GM10847 (cell line): ENCODE measurements around the gene CARD14.
A peak's percentile ranks its signal among the peaks of the same experiment; 100 is the strongest.

Source experiments
- POLR2A ChIP-seq: IDR thresholded peaks from 2 replicates; pipeline ENCODE4 v1.6.1; 2011; ENCODE audit not compliant: insufficient read length; ENCODE audit errors: extremely low read depth

Gene CARD14

GRCh38 chr17:80142929-80143328 is 26.9 kb upstream of the CARD14 start:
- no peak for TF ChIP-seq POLR2A

DNA sequence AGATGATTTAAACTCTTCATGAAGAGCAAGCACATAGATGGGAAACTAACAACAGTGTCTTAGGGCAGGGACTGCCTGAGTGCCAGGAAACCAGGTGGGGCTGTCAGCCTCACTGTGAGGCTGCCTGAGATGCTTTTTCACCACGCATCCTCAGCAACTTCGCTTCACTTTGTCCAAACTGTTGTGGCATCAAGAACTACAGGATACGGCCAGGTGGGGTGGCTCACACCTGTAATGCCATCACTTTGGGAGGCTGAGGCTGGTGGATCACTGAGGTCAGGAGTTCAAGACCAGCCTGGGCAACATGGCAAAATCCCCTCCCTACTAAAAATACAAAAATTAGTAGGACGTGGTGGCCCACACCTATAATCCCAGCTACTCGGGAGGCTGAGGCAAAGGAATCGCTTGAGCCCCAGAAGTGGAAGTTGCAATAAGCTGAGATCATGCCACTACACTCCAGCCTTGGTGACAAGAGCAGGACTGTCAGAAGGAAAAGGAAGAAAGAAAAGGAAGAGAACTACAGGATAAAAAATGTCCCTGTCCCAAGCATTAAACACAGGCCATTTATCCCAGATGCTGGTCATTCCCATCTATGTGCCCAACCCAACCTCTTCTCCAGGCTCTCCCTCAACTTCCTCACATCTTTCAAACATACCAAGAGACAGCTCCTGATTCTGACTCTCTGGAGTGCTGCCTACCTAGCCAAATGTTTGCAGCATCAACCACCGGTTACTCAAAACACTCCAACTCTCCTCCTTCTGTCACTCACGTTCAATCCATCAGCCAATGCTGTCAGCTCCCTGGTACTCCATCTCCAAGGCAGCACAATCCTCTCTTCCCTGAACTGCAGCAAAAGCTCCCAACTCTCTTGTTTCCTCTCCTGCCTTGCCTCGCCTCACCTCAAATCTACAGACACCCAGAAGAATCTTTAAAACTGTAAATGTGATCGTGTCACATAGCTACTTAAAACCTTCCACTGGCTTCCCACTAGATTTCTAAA is 24.5 kb upstream of the CARD14 start:
- no peak for TF ChIP-seq POLR2A

- no peak for TF ChIP-seq POLR2A
Observed at GRCh38 chr17:80146121-80147034, 23.5 kb upstream of the CARD14 start.

GRCh38 chr17:80147035-80147822 is 22.6 kb upstream of the CARD14 start, which contains the start of gene EIF4A3:
Gene EIF4A3, minus strand, starts transcription at chr17:80147128. Its CDS starts 167 bp downstream, at chr17:80146961.
- TF ChIP-seq POLR2A, result peak; percentile 99

- TF ChIP-seq POLR2A, result no peak
Observed at GRCh38 chr17:80151333-80151732, 18.5 kb upstream of the CARD14 start.

DNA sequence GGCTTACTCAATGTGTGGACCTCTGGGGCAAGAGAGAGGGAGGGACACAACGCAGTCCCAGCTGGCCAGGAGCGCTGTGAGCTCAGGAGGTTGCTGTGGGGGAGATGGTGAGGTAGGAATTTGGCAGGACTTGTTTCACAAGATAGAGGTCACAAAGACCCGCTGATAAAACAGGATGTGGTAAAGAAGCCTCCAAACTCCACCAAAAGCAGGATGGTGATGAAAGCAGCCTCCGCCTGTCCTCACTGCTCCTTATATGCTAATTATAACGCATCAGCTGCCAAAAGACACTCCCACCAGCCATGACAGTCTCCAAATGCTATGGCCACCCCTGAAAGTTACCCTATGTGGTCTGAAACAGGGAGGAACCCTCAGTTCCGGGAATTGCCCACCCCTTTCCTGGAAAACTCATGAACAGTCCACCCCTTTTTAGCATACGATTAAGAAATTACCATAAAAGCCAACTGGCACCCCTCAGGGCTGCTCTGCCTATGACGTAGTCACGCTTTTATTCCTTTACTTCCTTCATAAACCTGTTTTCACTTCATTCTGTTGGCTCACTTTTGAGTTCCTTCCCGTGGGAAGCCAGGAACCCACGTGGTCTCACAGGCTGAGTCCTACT is 17.6 kb upstream of the CARD14 start:
- TF ChIP-seq POLR2A, result no peak

GRCh38 chr17:80153004-80153403 is 16.8 kb upstream of the CARD14 start:
- TF ChIP-seq POLR2A, result no peak

DNA sequence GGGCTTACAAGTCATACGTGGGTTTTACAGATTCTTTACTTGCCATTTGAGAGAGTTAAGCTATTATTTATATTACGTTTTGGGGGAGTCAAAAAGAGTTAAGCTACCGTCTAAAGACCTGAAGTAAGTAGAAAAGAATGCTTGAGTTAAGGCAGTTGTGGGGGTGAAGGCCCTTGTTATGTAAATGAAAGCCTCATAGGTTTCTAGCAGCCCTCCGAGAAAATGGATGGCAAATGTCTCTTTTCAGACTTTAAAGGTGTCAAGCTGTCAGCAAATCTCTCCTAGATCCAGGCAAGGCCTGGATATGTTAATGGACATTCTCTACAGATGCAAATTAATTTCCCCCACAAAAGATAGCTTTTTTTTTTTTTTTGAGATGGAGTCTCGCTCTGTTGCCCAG is 15.7 kb upstream of the CARD14 start:
- TF ChIP-seq POLR2A, result no peak

DNA sequence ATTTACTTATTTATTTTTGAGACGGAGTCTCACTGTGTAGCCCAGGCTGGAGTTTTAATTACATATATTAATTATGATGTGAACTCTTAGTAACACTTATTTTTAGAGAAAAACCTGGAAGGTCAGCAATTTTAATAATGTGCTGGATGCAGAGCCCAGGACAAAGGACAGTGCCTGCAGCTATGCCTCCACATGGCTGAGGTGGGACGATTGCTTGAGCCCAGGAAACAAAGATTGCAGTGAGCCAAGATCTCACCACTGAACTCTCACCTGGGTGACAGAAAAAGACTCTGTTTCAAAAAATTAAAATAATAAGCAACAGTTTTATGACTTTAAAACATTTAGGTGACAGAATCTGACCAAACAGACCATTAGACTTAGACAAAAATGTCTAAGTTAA is 11.0 kb upstream of the CARD14 start:
- no peak for TF ChIP-seq POLR2A

DNA sequence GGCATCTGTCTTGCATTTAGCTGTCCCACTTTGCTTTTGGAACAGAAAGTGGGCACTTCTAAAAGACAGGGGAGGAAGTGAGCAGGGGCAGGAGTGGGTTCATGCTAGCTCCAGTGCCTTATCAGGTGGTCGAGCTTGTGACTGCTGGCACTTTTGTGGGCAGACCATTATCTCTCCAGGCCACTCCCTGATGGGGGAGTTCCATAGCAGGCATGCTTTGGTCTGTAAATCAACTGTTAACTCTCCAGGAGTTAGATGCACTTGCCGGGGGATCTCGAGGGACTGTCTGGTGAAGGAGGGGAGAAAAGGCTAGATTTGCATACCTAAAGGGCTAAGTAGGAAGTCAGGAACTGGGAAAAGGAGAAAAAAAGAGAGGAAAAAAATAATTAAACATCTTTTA is 9.3 kb upstream of the CARD14 start:
- no peak for TF ChIP-seq POLR2A

- no peak for TF ChIP-seq POLR2A
Observed at GRCh38 chr17:80163336-80163735, 6.5 kb upstream of the CARD14 start.

DNA sequence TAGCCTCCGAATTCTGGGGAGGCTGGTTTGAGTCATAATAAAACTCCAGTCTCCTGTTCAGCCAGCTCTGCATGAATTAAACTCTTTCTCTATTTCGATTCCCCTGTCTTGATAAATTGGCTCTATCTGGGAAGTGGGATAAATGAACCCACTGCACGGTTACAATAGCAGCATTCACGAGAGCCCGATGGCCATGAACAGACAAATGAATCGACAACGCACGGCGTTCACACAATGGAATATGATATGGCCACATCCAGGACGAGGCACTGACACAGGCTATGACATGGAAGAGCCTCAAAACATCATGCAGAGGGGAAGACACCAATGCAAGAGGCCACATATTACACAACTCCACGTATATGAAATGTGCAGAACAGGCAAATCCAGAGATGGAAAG is 5.6 kb upstream of the CARD14 start:
- no peak for TF ChIP-seq POLR2A

GRCh38 chr17:80166446-80166845 is 3.4 kb upstream of the CARD14 start:
- TF ChIP-seq POLR2A, result no peak

GRCh38 chr17:80168371-80168770 is 1.5 kb upstream of the CARD14 start:
- TF ChIP-seq POLR2A, result no peak
